Skin epidermis (tissue), 12 donors: ENCODE measurements around the gene OR52N1.

Source experiments
- H3K27ac ChIP-seq, 21 experiments: fragments of 200-600 bp; sonication (generic) in 11 of 21; one replicate each; pipeline ENCODE4 v1.5.0; 2020; ENCODE audit warnings: mild to moderate bottlenecking in 3 of 21, inconsistent platforms in 2 of 21, moderate library complexity in 2 of 21
- H3K4me3 ChIP-seq, 7 experiments: fragments of 200-600 bp; sonication (generic) in 2 of 7; one replicate each; pipeline ENCODE4 v1.5.0; 2020; ENCODE audit warnings: inconsistent platforms in 2 of 7, mild to moderate bottlenecking in 2 of 7, moderate library complexity in 1 of 7

Gene OR52N1

DNA sequence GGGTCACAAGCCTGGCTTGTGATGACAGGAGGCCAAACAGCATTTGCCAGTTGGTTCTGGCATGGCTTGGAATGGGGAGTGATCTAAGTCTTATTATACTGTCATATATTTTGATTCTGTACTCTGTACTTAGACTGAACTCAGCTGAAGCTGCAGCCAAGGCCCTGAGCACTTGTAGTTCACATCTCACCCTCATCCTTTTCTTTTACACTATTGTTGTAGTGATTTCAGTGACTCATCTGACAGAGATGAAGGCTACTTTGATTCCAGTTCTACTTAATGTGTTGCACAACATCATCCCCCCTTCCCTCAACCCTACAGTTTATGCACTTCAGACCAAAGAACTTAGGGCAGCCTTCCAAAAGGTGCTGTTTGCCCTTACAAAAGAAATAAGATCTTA is 54.0 kb downstream of the OR52N1 start:
- H3K27ac ChIP-seq: no peak overlapping the region

More for the DNA sequence above, 54.0 kb downstream of the OR52N1 start:
- no peak overlapping the region for H3K4me3 ChIP-seq
